Testis (tissue), 3 donors: ENCODE data around the gene KCP. TPM values are rescaled to one million over a fixed set of nuclear protein-coding genes. Genes with fewer than 3 reads are reported as not detected.

ENCODE experiments used
- DNase-seq: peaks from one replicate; pipeline ENCODE4 v3.0.0-alpha.2; 2019
- H3K27ac ChIP-seq, 2 donors: fragments of 200-600 bp; sonication (generic); one replicate each; pipeline ENCODE4 v1.5.1; 2019
- H3K27me3 ChIP-seq: fragments of 200-600 bp; sonication (generic); one replicate; pipeline ENCODE4 v1.5.1; 2019
- H3K36me3 ChIP-seq: fragments of 200-600 bp; sonication (generic); one replicate; pipeline ENCODE4 v1.5.1; 2017; ENCODE audit warnings: low read depth; ENCODE audit errors: missing control alignments
- H3K4me1 ChIP-seq: fragments of 200-600 bp; sonication (generic); one replicate; pipeline ENCODE4 v1.5.1; 2019
- H3K4me3 ChIP-seq, 2 donors: fragments of 200-600 bp; sonication (generic); one replicate each; pipeline ENCODE4 v1.5.1; 2017 to 2019
- H3K9me3 ChIP-seq: fragments of 200-600 bp; sonication (generic); one replicate; pipeline ENCODE4 v1.5.1; 2017
- CTCF ChIP-seq, 3 experiments: fragments of 450-650 bp in 2 of 3; fragments of 200-600 bp in 1 of 3; sonication (generic) in 1 of 3; IDR thresholded peaks; one replicate each; pipeline ENCODE4 v1.5.1; 2016 to 2019; ENCODE audit warnings: antibody characterized with exemption in 3 of 3, mild to moderate bottlenecking in 2 of 3, moderate library complexity in 1 of 3
- POLR2A ChIP-seq: fragments of 450-650 bp; IDR thresholded peaks from one replicate; pipeline ENCODE4 v1.6.1; 2017; ENCODE audit warnings: antibody characterized with exemption, mild to moderate bottlenecking, moderate library complexity
- WGBS, 2 donors: methylation state at CpG; one replicate each; pipeline ENCODE4 v1.1.5; 2018; 5-methylcytosine and 5-hydroxymethylcytosine counted together
- intact Hi-C: fragments of 100-400 bp; cut with DNase I; formaldehyde crosslinking; loops from one replicate; pipeline ENCODE4 v1.15.1; 2023; ENCODE audit warnings: low total_unique reads
- polyA plus RNA-seq: library from polyadenylated mRNA; stranded (reverse); fragments of 350-450 nt; fragmentation: Illumina TruSeq; extraction: RNeasy Lipid Tissue Mini Kit (QIAGEN cat#74804); gene quantifications from one replicate; pipeline ENCODE4 v1.2.3, GENCODE V29; 2014; ENCODE audit warnings: low read depth, low replicate concordance; ENCODE audit not compliant: insufficient read depth
- total RNA-seq, 2 donors: library from RNA; depleted of rRNA; stranded (reverse); fragments of >200 nt; gene quantifications; one replicate each; pipeline ENCODE4 v1.2.3, GENCODE V29; 2016

KCP gene
- total and polyA plus RNA-seq, 3 donors from 2014 or later = 0.68 to 1.4 (median 1.2) TPM

- Histone ChIP-seq H3K4me1 (no peaks in the 10 kb centered on the region), H3K27me3 (no peaks in the 10 kb centered on the region), H3K4me3 (no peak overlapping the region), H3K36me3 (no peaks in the 10 kb centered on the region), H3K9me3 (no peaks in the 10 kb centered on the region), H3K27ac (no peak overlapping the region)
- DNase-seq = no peak
- WGBS, 2 donors = 71 to 73% methylated on average over 13 of the region's 13 CpGs
- TF ChIP-seq CTCF (IDR thresholded peaks at IDR 0.05) (no peak), POLR2A (no peak)
- intact Hi-C loops = no loop called here
These were observed 10.5 kb upstream of the KCP start for GRCh38 chr7:128920913-128921582.

GRCh38 chr7:128919881-128920799 is 9.6 kb upstream of the KCP start:
- Histone ChIP-seq H3K9me3 (no peaks in the 10 kb centered on the region), H3K27ac (no peak overlapping the region), H3K36me3 (no peaks in the 10 kb centered on the region), H3K4me1 (peaks cover 3% of the 10 kb centered on the region), H3K4me3 (no peak overlapping the region), H3K27me3 (no peaks in the 10 kb centered on the region)
- WGBS, 2 donors = 65 to 69% methylated on average over 14 of the region's 14 CpGs
- intact Hi-C loops = no loop called here
- no peak for DNase-seq
- no peak for TF ChIP-seq POLR2A
- TF ChIP-seq CTCF (IDR thresholded peaks at IDR 0.05) = no peak

- Histone ChIP-seq H3K27ac (no peak overlapping the region), H3K4me1 (peaks cover 3% of the 10 kb centered on the region), H3K4me3 (no peak overlapping the region), H3K9me3 (no peaks in the 10 kb centered on the region), H3K36me3 (no peaks in the 10 kb centered on the region), H3K27me3 (no peaks in the 10 kb centered on the region)
- intact Hi-C loops = no loop called here
- 77 to 87% methylated on average over 6 of the region's 6 CpGs for WGBS, 2 donors
- TF ChIP-seq POLR2A = no peak
- no peak for TF ChIP-seq CTCF (IDR thresholded peaks at IDR 0.05)
- no peak for DNase-seq
These were observed 8.7 kb upstream of the KCP start for GRCh38 chr7:128919241-128919640.

GRCh38 chr7:128918016-128918665 is 7.6 kb upstream of the KCP start:
- WGBS, 2 donors = 65 to 76% methylated on average over 8 of the region's 8 CpGs

More at GRCh38 chr7:128918016-128918665, 7.6 kb upstream of the KCP start:
- Histone ChIP-seq H3K4me1 (peaks cover 3% of the 10 kb centered on the region), H3K4me3 (no peak overlapping the region), H3K9me3 (no peaks in the 10 kb centered on the region), H3K27me3 (no peaks in the 10 kb centered on the region), H3K27ac (no peak overlapping the region), H3K36me3 (no peaks in the 10 kb centered on the region)
- DNase-seq = no peak
- TF ChIP-seq POLR2A (no peak), CTCF (IDR thresholded peaks at IDR 0.05) (no peak)
- intact Hi-C loops = no loop called here
